NB4 (cell line): ENCODE measurements around the gene PIGZ.

ENCODE experiments used
- DNase-seq: peaks from one replicate; pipeline ENCODE4 v3.0.0; 2010; ENCODE audit warnings: low read depth
- H3K4me3 ChIP-seq: one replicate; pipeline ENCODE4 v1.5.1; 2011; ENCODE audit warnings: mild to moderate bottlenecking, low read depth, low read length, moderate library complexity
- MYC ChIP-seq: IDR thresholded peaks from 2 replicates; pipeline ENCODE4 v1.6.1; 2011; ENCODE audit warnings: low read depth, low read length
- POLR2A ChIP-seq: IDR thresholded peaks from 2 replicates; pipeline ENCODE4 v1.6.1; 2011; ENCODE audit warnings: mild to moderate bottlenecking; ENCODE audit not compliant: insufficient read length; ENCODE audit errors: extremely low read depth
- TF ChIP-seq, protein P1 (sequence below): IDR thresholded peaks from 2 replicates; pipeline ENCODE4 v1.6.1; 2011; ENCODE audit warnings: low read depth, low read length
- TF ChIP-seq, protein P2 (sequence below): IDR thresholded peaks from one replicate; pipeline ENCODE4 v1.5.1; 2012; ENCODE audit warnings: low read depth, low read length

Gene PIGZ

DNA sequence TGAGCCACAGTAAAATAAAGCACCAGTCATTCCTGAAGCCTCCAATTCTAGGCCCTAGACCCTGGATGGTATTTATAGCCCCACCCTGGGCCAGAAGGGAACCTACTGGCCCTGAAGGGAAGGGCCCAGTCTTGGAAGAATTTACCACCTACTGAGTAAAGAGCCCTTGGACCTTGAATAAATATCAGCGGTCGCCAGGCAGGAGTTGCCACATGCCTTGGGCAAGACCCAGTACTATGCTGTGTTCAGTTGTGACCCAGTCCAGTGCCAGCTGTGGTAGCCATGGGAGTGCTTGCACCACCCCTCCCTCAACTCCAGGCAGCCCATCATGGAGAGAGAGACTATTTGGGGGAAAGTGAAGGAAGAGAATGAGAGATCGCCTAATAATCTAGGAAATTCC lies 53.3 kb downstream of the PIGZ start:
- no peak overlapping the region for H3K4me3 ChIP-seq
- no peak for DNase-seq
- no peak for TF ChIP-seq POLR2A
- TF ChIP-seq, protein P1, sequence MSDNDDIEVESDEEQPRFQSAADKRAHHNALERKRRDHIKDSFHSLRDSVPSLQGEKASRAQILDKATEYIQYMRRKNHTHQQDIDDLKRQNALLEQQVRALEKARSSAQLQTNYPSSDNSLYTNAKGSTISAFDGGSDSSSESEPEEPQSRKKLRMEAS: no peak
- TF ChIP-seq, protein P2, sequence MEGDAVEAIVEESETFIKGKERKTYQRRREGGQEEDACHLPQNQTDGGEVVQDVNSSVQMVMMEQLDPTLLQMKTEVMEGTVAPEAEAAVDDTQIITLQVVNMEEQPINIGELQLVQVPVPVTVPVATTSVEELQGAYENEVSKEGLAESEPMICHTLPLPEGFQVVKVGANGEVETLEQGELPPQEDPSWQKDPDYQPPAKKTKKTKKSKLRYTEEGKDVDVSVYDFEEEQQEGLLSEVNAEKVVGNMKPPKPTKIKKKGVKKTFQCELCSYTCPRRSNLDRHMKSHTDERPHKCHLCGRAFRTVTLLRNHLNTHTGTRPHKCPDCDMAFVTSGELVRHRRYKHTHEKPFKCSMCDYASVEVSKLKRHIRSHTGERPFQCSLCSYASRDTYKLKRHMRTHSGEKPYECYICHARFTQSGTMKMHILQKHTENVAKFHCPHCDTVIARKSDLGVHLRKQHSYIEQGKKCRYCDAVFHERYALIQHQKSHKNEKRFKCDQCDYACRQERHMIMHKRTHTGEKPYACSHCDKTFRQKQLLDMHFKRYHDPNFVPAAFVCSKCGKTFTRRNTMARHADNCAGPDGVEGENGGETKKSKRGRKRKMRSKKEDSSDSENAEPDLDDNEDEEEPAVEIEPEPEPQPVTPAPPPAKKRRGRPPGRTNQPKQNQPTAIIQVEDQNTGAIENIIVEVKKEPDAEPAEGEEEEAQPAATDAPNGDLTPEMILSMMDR: no peak
- TF ChIP-seq MYC: no peak

DNA sequence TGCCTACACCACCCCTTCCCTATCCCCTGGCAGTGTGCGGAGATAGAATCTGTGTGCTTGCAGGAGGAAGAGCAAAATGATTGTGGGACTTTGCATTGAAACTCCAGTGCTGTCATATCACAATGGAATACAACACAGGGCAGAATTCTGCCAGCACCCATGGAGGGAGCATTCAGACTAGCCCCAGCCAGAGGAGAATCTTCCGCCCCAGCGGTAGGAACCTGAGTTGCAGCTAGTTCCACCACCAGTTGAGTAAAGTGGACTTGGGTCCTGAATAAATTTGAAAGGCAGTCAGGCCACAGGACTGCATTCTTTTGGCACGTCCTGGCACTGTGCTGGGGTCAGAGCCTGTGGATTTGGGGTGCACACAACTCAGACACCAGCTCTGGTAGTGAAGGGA lies 53.8 kb downstream of the PIGZ start:
- TF ChIP-seq, protein P1: no peak
- no peak for TF ChIP-seq POLR2A
- no peak for DNase-seq
- H3K4me3 ChIP-seq: no peak overlapping the region

DNA sequence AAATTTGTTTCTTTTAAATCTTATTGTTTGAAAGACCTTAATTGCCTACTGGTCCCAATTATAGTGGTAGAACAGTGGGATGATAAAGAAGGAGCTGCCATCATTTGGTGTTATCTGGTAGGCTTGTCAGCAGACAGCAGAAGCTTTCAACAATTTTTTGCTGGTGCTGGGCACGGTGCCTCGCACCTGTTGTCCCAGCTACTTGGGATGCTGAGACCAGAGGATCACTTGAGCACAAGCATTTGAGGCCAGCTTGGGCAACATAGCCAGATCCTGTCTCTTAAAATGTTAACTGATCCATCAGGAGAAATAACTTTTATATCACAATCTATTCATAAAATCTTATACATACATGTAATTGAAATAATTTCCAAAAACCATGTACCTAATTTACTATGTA lies 64.9 kb downstream of the PIGZ start:
- no peak for DNase-seq
- TF ChIP-seq POLR2A: no peak
- TF ChIP-seq, protein P2: no peak
- no peak for TF ChIP-seq MYC
- TF ChIP-seq, protein P1: no peak
- H3K4me3 ChIP-seq: no peak overlapping the region

DNA sequence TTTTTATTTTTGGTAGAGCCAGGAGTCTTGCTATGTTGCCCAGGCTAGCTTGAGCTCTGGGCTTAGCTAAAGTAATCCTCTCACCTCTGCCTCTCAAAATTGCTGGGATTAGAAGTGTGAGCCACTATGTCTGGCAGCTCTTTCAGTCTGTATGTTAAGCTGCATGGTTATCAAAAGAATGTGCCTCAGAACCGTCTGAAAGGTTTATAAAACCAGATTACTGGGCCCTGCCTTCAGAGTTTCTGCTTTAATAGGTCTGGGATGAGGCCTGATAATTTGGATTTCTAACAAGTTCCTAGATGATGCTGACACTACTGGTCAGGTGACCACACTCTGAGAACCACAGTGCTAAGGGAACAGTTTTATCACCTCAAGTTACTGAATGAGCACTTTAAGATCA lies 66.3 kb downstream of the PIGZ start:
- no peak overlapping the region for H3K4me3 ChIP-seq
- DNase-seq: no peak
- TF ChIP-seq, protein P2: no peak

DNA sequence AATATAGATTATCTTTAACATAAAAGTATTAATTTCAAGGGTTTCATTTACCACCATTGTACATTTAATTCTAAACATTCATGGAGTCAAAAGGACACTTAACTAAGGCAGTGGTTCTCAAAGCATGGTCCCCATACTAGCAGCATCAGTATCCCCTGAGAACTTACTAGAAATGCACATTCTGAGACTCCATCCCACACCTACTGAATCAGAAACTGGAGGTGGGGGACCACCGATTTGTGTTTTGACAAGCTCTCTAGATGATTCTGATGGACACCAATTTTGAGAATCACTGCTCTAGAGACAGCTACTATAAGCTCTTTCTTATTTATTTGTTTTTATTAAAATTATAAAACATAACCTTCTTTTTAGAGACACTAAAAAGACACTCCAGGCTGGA lies 66.9 kb downstream of the PIGZ start:
- TF ChIP-seq, protein P1: no peak
- TF ChIP-seq MYC (no peak), POLR2A (no peak)
- TF ChIP-seq, protein P2: no peak
- no peak for DNase-seq
- H3K4me3 ChIP-seq: no peak overlapping the region
